Urinary bladder (tissue), 4 donors: ENCODE results near the gene FNIP2. TPM values are rescaled to one million over a fixed set of nuclear protein-coding genes. Genes with fewer than 3 reads are reported as not detected.

Source experiments
- DNase-seq: peaks from one replicate; pipeline ENCODE4 v3.0.0-alpha.2; 2015; ENCODE audit errors: extremely low spot score
- H3K27ac ChIP-seq: one replicate; pipeline ENCODE4 v1.5.1; 2013; ENCODE audit warnings: low read depth, mild to moderate bottlenecking, moderate library complexity
- H3K36me3 ChIP-seq: one replicate; pipeline ENCODE4 v1.6.1; 2013; ENCODE audit warnings: mild to moderate bottlenecking, moderate library complexity; ENCODE audit not compliant: insufficient read depth
- H3K4me1 ChIP-seq: one replicate; pipeline ENCODE4 v1.6.1; 2013; ENCODE audit warnings: mild to moderate bottlenecking, moderate library complexity; ENCODE audit not compliant: insufficient read depth
- H3K4me3 ChIP-seq: one replicate; pipeline ENCODE4 v1.5.1; 2013; ENCODE audit warnings: low read depth, low read length
- WGBS: extraction: QIAGEN DNeasy Blood & Tissue Kit; methylation state at CpG from one replicate; pipeline ENCODE4 v1.1.7; 2013; 5-methylcytosine and 5-hydroxymethylcytosine counted together
- polyA plus RNA-seq: library from polyadenylated mRNA; stranded (reverse); fragments of 200-250 nt; gene quantifications from one replicate; pipeline ENCODE4 v1.2.3, GENCODE V29; 2013
- total RNA-seq: library from RNA; depleted of rRNA; stranded (reverse); fragments of >200 nt; gene quantifications from one replicate; pipeline ENCODE4 v1.2.3, GENCODE V29; 2014
- donor health status: healthy with polysubstance abuse.
- donor health status: healthy.

Gene FNIP2
- total and polyA plus RNA-seq, 2 donors: 15.6 to 54.0 TPM

- 80% methylated on average over 2 of the region's 2 CpGs for WGBS
- Histone ChIP-seq H3K27ac (no peak overlapping the region), H3K4me3 (no peak overlapping the region), H3K4me1 (no peaks in the 10 kb centered on the region), H3K36me3 (peaks cover 2% of the 10 kb centered on the region)
- DNase-seq: no peak
Measured at GRCh38 chr4:158835226-158836001, 66.6 kb downstream of the FNIP2 start.

GRCh38 chr4:158836002-158836369 lies 67.2 kb downstream of the FNIP2 start:
- Histone ChIP-seq H3K27ac (no peak overlapping the region), H3K4me1 (no peaks in the 10 kb centered on the region), H3K4me3 (no peak overlapping the region), H3K36me3 (peaks cover 2% of the 10 kb centered on the region)
- WGBS: 79% methylated on average over 1 of the region's 1 CpG
- no peak for DNase-seq

- Histone ChIP-seq H3K4me3 (no peak overlapping the region), H3K27ac (no peak overlapping the region), H3K4me1 (no peaks in the 10 kb centered on the region), H3K36me3 (peaks cover 2% of the 10 kb centered on the region)
- 93% methylated on average over 4 of the region's 4 CpGs for WGBS
- DNase-seq: no peak
Measured at GRCh38 chr4:158836828-158837449, 68.1 kb downstream of the FNIP2 start.

- no peak overlapping the region for H3K27ac ChIP-seq
- H3K4me1 ChIP-seq: no peaks in the 10 kb centered on the region
- DNase-seq: no peak
- H3K4me3 ChIP-seq: no peak overlapping the region
- peaks cover 2% of the 10 kb centered on the region for H3K36me3 ChIP-seq
- 94% methylated on average over 2 of the region's 2 CpGs for WGBS
Measured at GRCh38 chr4:158837527-158838141, 68.8 kb downstream of the FNIP2 start.

GRCh38 chr4:158840131-158840530 lies 71.3 kb downstream of the FNIP2 start:
- 98% methylated on average over 4 of the region's 4 CpGs for WGBS

GRCh38 chr4:158841540-158841939 lies 72.7 kb downstream of the FNIP2 start:
- H3K36me3 ChIP-seq: no peaks in the 10 kb centered on the region
- no peak for DNase-seq
- no peaks in the 10 kb centered on the region for H3K4me1 ChIP-seq
- no peak overlapping the region for H3K27ac ChIP-seq
- 60% methylated on average over 3 of the region's 3 CpGs for WGBS
- no peak overlapping the region for H3K4me3 ChIP-seq

More at GRCh38 chr4:158840131-158840530, 71.3 kb downstream of the FNIP2 start:
- Histone ChIP-seq H3K36me3 (peaks cover 2% of the 10 kb centered on the region), H3K4me3 (no peak overlapping the region), H3K27ac (no peak overlapping the region), H3K4me1 (no peaks in the 10 kb centered on the region)
- DNase-seq: no peak

- Histone ChIP-seq H3K36me3 (no peaks in the 10 kb centered on the region), H3K27ac (no peak overlapping the region), H3K4me3 (no peak overlapping the region), H3K4me1 (no peaks in the 10 kb centered on the region)
- no peak for DNase-seq
- 82% methylated on average over 4 of the region's 4 CpGs for WGBS
Measured at GRCh38 chr4:158845311-158846041, 76.7 kb downstream of the FNIP2 start.

GRCh38 chr4:158847535-158847934 lies 78.7 kb downstream of the FNIP2 start:
- WGBS: 97% methylated on average over 4 of the region's 4 CpGs
- Histone ChIP-seq H3K4me1 (no peaks in the 10 kb centered on the region), H3K36me3 (no peaks in the 10 kb centered on the region), H3K27ac (no peak overlapping the region), H3K4me3 (no peak overlapping the region)
- DNase-seq: no peak

GRCh38 chr4:158849681-158850080 lies 80.9 kb downstream of the FNIP2 start:
- no peaks in the 10 kb centered on the region for H3K36me3 ChIP-seq
- no peak for DNase-seq
- 93% methylated on average over 2 of the region's 2 CpGs for WGBS
- no peaks in the 10 kb centered on the region for H3K4me1 ChIP-seq
- no peak overlapping the region for H3K27ac ChIP-seq
- no peak overlapping the region for H3K4me3 ChIP-seq

GRCh38 chr4:158850371-158850770 lies 81.5 kb downstream of the FNIP2 start:
- Histone ChIP-seq H3K27ac (no peak overlapping the region), H3K36me3 (no peaks in the 10 kb centered on the region), H3K4me1 (no peaks in the 10 kb centered on the region), H3K4me3 (no peak overlapping the region)
- DNase-seq: no peak

GRCh38 chr4:158850800-158851644 lies 82.2 kb downstream of the FNIP2 start:
- no peak overlapping the region for H3K27ac ChIP-seq
- whole genome bisulfite sequencing: 67% methylated on average over 7 of the region's 7 CpGs
- H3K36me3 ChIP-seq: no peaks in the 10 kb centered on the region

GRCh38 chr4:158854236-158854635 lies 85.4 kb downstream of the FNIP2 start:
- H3K36me3 ChIP-seq: peaks cover 1% of the 10 kb centered on the region
- H3K27ac ChIP-seq: no peak overlapping the region
- H3K4me1 ChIP-seq: no peaks in the 10 kb centered on the region
- WGBS: 96% methylated on average over 6 of the region's 6 CpGs
- H3K4me3 ChIP-seq: no peak overlapping the region
- no peak for DNase-seq

More at GRCh38 chr4:158850800-158851644, 82.2 kb downstream of the FNIP2 start:
- no peak overlapping the region for H3K4me3 ChIP-seq
- H3K4me1 ChIP-seq: no peaks in the 10 kb centered on the region
- DNase-seq: no peak

GRCh38 chr4:158856852-158857251 lies 88.0 kb downstream of the FNIP2 start:
- H3K27ac ChIP-seq: no peak overlapping the region
- DNase-seq: no peak
- H3K36me3 ChIP-seq: peaks cover 5% of the 10 kb centered on the region
- no peaks in the 10 kb centered on the region for H3K4me1 ChIP-seq
- H3K4me3 ChIP-seq: no peak overlapping the region
- 81% methylated on average over 2 of the region's 2 CpGs for WGBS
